Cardiac fibroblast (primary cell): ENCODE results near the gene HERPUD1.
"Not testable (repeated sequence)": the region's sequence is repeated elsewhere in the genome, so short reads cannot be mapped to it uniquely, and the experiment has no call there.

ENCODE experiments used
- DNase-seq, 2 donors: peaks; one replicate each; pipeline versions ENCODE4 v3.0.0 to v3.0.0-alpha.2; 2010; ENCODE audit warnings: low read depth in 2 of 2
- H3K4me3 ChIP-seq, 2 donors: replicated peaks in 1 of 2; 1 replicate in 1 of 2; 2 replicates in 1 of 2; pipeline ENCODE4 v1.5.1; 2011; ENCODE audit warnings: low read depth in 2 of 2, low read length in 2 of 2, mild to moderate bottlenecking in 2 of 2, moderate library complexity in 1 of 2
- CTCF ChIP-seq: IDR thresholded peaks from one replicate; pipeline ENCODE4 v1.5.1; 2011; ENCODE audit warnings: low read depth, mild to moderate bottlenecking, low read length, inconsistent platforms

Gene HERPUD1

GRCh38 chr16:56990407-56991286 lies 58.7 kb downstream of the HERPUD1 start:
- DNase-seq, result no peak
- TF ChIP-seq CTCF, result no peak
- H3K4me3 ChIP-seq, result peak overlapping the region; percentile 74 to 80

GRCh38 chr16:56992431-56992830 lies 60.5 kb downstream of the HERPUD1 start:
- not testable (repeated sequence) for DNase-seq, H3K4me3 ChIP-seq

- TF ChIP-seq CTCF, result no peak
- H3K4me3 ChIP-seq, result no peak overlapping the region
- DNase-seq, result peak in 1 of 2 donors; percentile 33
These were observed 61.3 kb downstream of the HERPUD1 start for GRCh38 chr16:56993204-56993603.

GRCh38 chr16:56994311-56994710 lies 62.4 kb downstream of the HERPUD1 start:
- no peak overlapping the region for H3K4me3 ChIP-seq
- DNase-seq, result no peak
- no peak for TF ChIP-seq CTCF
